ENCODE data around the gene SLC35F3. TPM values are rescaled to one million over a fixed set of nuclear protein-coding genes. Genes with fewer than 3 reads are reported as not detected.

The SLC35F3 gene
- total RNA-seq, 1 experiment from 2014 or later: 3.3 TPM

- intact Hi-C loops (cut with micrococcal nuclease): no loop called here
- ChIA-PET CTCF (interaction anchor here (0.9 to 3.6 kb wide), 2 partner anchors 21 to 127 kb away, joined by 3 to 41 read pairs; no protein-coding TSS in a partner anchor), POLR2A (interaction anchor here (0.7 kb wide), 1 partner anchor 512 kb away, joined by 3 read pairs; no protein-coding TSS in a partner anchor)
- no peak for DNase-seq (ENCODE audit: unreplicated experiment)
- no peak overlapping the region for H3K4me3 Mint-ChIP-seq (ENCODE audit: unreplicated experiment)
- no peaks in the 10 kb centered on the region for H3K27me3 Mint-ChIP-seq (ENCODE audit: insufficient read depth, unreplicated experiment)
- no TSS peak for BruUV-seq (replicated peaks)
- no peak overlapping the region for H3K27ac Mint-ChIP-seq (ENCODE audit: low read depth, unreplicated experiment)
- no peaks in the 10 kb centered on the region for H3K4me1 Mint-ChIP-seq (ENCODE audit: insufficient read depth, unreplicated experiment)
- no peak for TF ChIP-seq CTCF (IDR thresholded peaks at IDR 0.05; ENCODE audit: unreplicated experiment)
- peaks cover 11% of the 10 kb centered on the region for H3K9me3 Mint-ChIP-seq (ENCODE audit: unreplicated experiment)
- H3K36me3 Mint-ChIP-seq (ENCODE audit: insufficient read depth, unreplicated experiment): no peaks in the 10 kb centered on the region
These were observed 384.5 kb downstream of the SLC35F3 start for GRCh38 chr1:234288946-234289345.

- peaks cover 11% of the 10 kb centered on the region for H3K9me3 Mint-ChIP-seq (ENCODE audit: unreplicated experiment)
- H3K36me3 Mint-ChIP-seq (ENCODE audit: insufficient read depth, unreplicated experiment): no peaks in the 10 kb centered on the region
- intact Hi-C loops (cut with micrococcal nuclease): no loop called here
- CTCF ChIA-PET: interaction anchor here (0.6 to 3.6 kb wide), 4 partner anchors 20 to 149 kb away, joined by 3 to 41 read pairs (median 4); no protein-coding TSS in a partner anchor
- no peak overlapping the region for H3K27ac Mint-ChIP-seq (ENCODE audit: low read depth, unreplicated experiment)
- no peak for DNase-seq (ENCODE audit: unreplicated experiment)
- H3K4me1 Mint-ChIP-seq (ENCODE audit: insufficient read depth, unreplicated experiment): no peaks in the 10 kb centered on the region
- no peak overlapping the region for H3K4me3 Mint-ChIP-seq (ENCODE audit: unreplicated experiment)
- POLR2A ChIA-PET: interaction anchor here (0.6 to 0.8 kb wide), 4 partner anchors 10 to 841 kb away, joined by 3 to 6 read pairs (median 4); no protein-coding TSS in a partner anchor
- no peaks in the 10 kb centered on the region for H3K27me3 Mint-ChIP-seq (ENCODE audit: insufficient read depth, unreplicated experiment)
- no peak for TF ChIP-seq CTCF (IDR thresholded peaks at IDR 0.05; ENCODE audit: unreplicated experiment)
- BruUV-seq (replicated peaks): no TSS peak
These were observed 385.2 kb downstream of the SLC35F3 start for GRCh38 chr1:234289538-234290305.

- CTCF ChIA-PET: interaction anchor here (0.6 to 3.6 kb wide), 2 partner anchors 18 to 762 kb away, joined by 3 to 41 read pairs; no protein-coding TSS in a partner anchor
- intact Hi-C loops (cut with micrococcal nuclease): no loop called here
- H3K36me3 Mint-ChIP-seq (ENCODE audit: insufficient read depth, unreplicated experiment): no peaks in the 10 kb centered on the region
These were observed 387.5 kb downstream of the SLC35F3 start for GRCh38 chr1:234292011-234292410.

More at GRCh38 chr1:234292011-234292410, 387.5 kb downstream of the SLC35F3 start:
- no peak for TF ChIP-seq CTCF (IDR thresholded peaks at IDR 0.05; ENCODE audit: unreplicated experiment)
- Mint-ChIP-seq H3K9me3 (ENCODE audit: unreplicated experiment) (peaks cover 11% of the 10 kb centered on the region), H3K4me1 (ENCODE audit: insufficient read depth, unreplicated experiment) (no peaks in the 10 kb centered on the region), H3K4me3 (ENCODE audit: unreplicated experiment) (no peak overlapping the region), H3K27ac (ENCODE audit: low read depth, unreplicated experiment) (no peak overlapping the region), H3K27me3 (ENCODE audit: insufficient read depth, unreplicated experiment) (no peaks in the 10 kb centered on the region)
- POLR2A ChIA-PET: interaction anchor here (0.7 kb wide), 1 partner anchor 29 kb away, joined by 3 read pairs; no protein-coding TSS in a partner anchor
- no TSS peak for BruUV-seq (replicated peaks)
- DNase-seq (ENCODE audit: unreplicated experiment): no peak
